GM10266 (cell line): ENCODE measurements around the gene PKHD1.

Source experiments
- DNase-seq: peaks from one replicate; pipeline ENCODE4 v3.0.0; 2012; ENCODE audit errors: extremely low spot score
- CTCF ChIP-seq: IDR thresholded peaks from 2 replicates; pipeline ENCODE4 v1.5.1; 2012; ENCODE audit warnings: mild to moderate bottlenecking, low read depth; ENCODE audit not compliant: control insufficient read depth, insufficient read depth; ENCODE audit errors: missing control alignments

PKHD1 gene

GRCh38 chr6:52130440-52130839 is 43.0 kb upstream of the PKHD1 start:
- no peak for DNase-seq
- TF ChIP-seq CTCF, result no peak

GRCh38 chr6:52127957-52128356 is 40.5 kb upstream of the PKHD1 start:
- no peak for TF ChIP-seq CTCF
- DNase-seq, result no peak

GRCh38 chr6:52126231-52126630 is 38.8 kb upstream of the PKHD1 start:
- no peak for TF ChIP-seq CTCF
- DNase-seq, result no peak

GRCh38 chr6:52125572-52125971 is 38.2 kb upstream of the PKHD1 start:
- no peak for TF ChIP-seq CTCF
- DNase-seq, result no peak

GRCh38 chr6:52125139-52125538 is 37.7 kb upstream of the PKHD1 start:
- TF ChIP-seq CTCF, result no peak
- no peak for DNase-seq

GRCh38 chr6:52124126-52125121 is 37.0 kb upstream of the PKHD1 start:
- TF ChIP-seq CTCF, result no peak

GRCh38 chr6:52123251-52123650 is 35.8 kb upstream of the PKHD1 start:
- no peak for DNase-seq
- TF ChIP-seq CTCF, result no peak

More at GRCh38 chr6:52124126-52125121, 37.0 kb upstream of the PKHD1 start:
- no peak for DNase-seq
